Hepatocyte (in vitro differentiated cells): Measurements from ENCODE around the gene MAGI1. TPM values are rescaled to one million over a fixed set of nuclear protein-coding genes. Genes with fewer than 3 reads are reported as not detected.

Experiments
- DNase-seq: peaks from one replicate; pipeline ENCODE4 v3.0.0-alpha.2; 2016; ENCODE audit warnings: low spot score
- H2AFZ ChIP-seq: fragments of 200-600 bp; sonication (generic); 2 replicates; pipeline ENCODE4 v1.6.0; 2016; ENCODE audit warnings: antibody characterized with exemption, mild to moderate bottlenecking
- H3K27ac ChIP-seq: fragments of 200-600 bp; sonication (generic); 2 replicates; pipeline ENCODE4 v1.5.1; 2016; ENCODE audit warnings: mild to moderate bottlenecking
- H3K27me3 ChIP-seq: fragments of 200-600 bp; sonication (generic); 2 replicates; pipeline ENCODE4 v1.6.1; 2016
- H3K36me3 ChIP-seq: fragments of 200-600 bp; sonication (generic); replicated peaks from 2 replicates; pipeline ENCODE4 v1.5.1; 2016; ENCODE audit warnings: low read depth; ENCODE audit not compliant: insufficient read depth
- H3K4me1 ChIP-seq: fragments of 200-600 bp; sonication (generic); 2 replicates; pipeline ENCODE4 v1.5.1; 2016; ENCODE audit warnings: mild to moderate bottlenecking, moderate library complexity; ENCODE audit not compliant: insufficient read depth
- H3K4me2 ChIP-seq: fragments of 200-600 bp; sonication (generic); 2 replicates; pipeline ENCODE4 v1.6.0; 2016
- H3K4me3 ChIP-seq: fragments of 200-600 bp; sonication (generic); 2 replicates; pipeline ENCODE4 v1.5.1; 2016; ENCODE audit warnings: mild to moderate bottlenecking
- H3K79me2 ChIP-seq: fragments of 200-600 bp; sonication (generic); 2 replicates; pipeline ENCODE4 v1.6.0; 2017; ENCODE audit warnings: mild to moderate bottlenecking
- H3K9me2 ChIP-seq: fragments of 200-600 bp; sonication (generic); replicated peaks from 2 replicates; pipeline ENCODE4 v1.6.0; 2017; ENCODE audit warnings: mild to moderate bottlenecking; ENCODE audit not compliant: insufficient read depth
- H3K9me3 ChIP-seq: fragments of 200-600 bp; sonication (generic); 2 replicates; pipeline ENCODE4 v1.5.1; 2016; ENCODE audit warnings: low read depth, mild to moderate bottlenecking
- H4K20me1 ChIP-seq: fragments of 200-600 bp; sonication (generic); 2 replicates; pipeline ENCODE4 v1.6.0; 2016; ENCODE audit warnings: mild to moderate bottlenecking; ENCODE audit not compliant: insufficient read depth, poor library complexity, severe bottlenecking
- EZH2 ChIP-seq: fragments of 200-600 bp; sonication (generic); IDR thresholded peaks from 2 replicates; pipeline ENCODE4 v1.6.1; 2016; ENCODE audit warnings: antibody characterized with exemption, mild to moderate bottlenecking, borderline replicate concordance
- EZH2phosphoT487 ChIP-seq: fragments of 200-600 bp; sonication (generic); IDR thresholded peaks from one replicate; pipeline ENCODE4 v1.6.1; 2018; ENCODE audit warnings: antibody characterized with exemption, mild to moderate bottlenecking, low read depth, moderate library complexity; ENCODE audit not compliant: unreplicated experiment, severe bottlenecking
- WGBS: methylation state at CpG from one replicate; pipeline ENCODE4 v1.1.6; 2016; ENCODE audit warnings: low lambda C conversion rate; ENCODE audit errors: missing lambda C conversion rate; 5-methylcytosine and 5-hydroxymethylcytosine counted together
- polyA plus RNA-seq: library from polyadenylated mRNA; unstranded; fragments of >200 nt; fragmentation: Nextera tagmentation; extraction: Ambion mirVana; gene quantifications from 2 replicates; pipeline ENCODE4 v1.2.1, GENCODE V29; 2016
- total RNA-seq: library from RNA; depleted of rRNA; stranded (reverse); fragments of >200 nt; gene quantifications from 2 replicates; pipeline ENCODE4 v1.2.3, GENCODE V29; 2014
- TF ChIP-seq, protein P1 (sequence below): fragments of 200-600 bp; sonication (generic); IDR thresholded peaks from 2 replicates; pipeline ENCODE4 v1.5.1; 2016; ENCODE audit warnings: antibody characterized with exemption, mild to moderate bottlenecking; ENCODE audit not compliant: poor library complexity

MAGI1 gene
- total and polyA plus RNA-seq, 2 experiments from 2014 or later: 26.2 to 43.5 TPM

DNA sequence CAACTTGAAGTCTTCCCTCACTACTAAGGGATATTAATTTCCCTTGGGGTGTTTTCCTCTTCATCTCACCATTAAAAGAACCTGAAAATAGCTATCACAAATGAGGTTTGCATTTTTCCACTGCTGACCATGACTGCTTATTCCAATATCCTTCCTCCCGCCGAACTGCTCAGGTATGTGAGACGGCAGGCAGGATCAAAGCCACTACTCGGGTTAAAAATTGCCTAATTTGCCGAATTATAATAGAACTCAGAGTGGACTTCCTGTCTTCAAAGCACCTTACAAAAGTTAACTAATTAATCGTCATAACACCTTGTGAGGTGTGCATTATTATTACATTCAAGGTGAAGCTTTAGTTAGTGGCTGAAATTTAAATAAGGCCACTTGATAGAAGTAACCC is 695.7 kb downstream of the MAGI1 start:
- no peak overlapping the region for H3K27ac ChIP-seq
- DNase-seq: no peak
- WGBS: 81% methylated on average over 6 of the region's 6 CpGs
- no peaks in the 10 kb centered on the region for H3K27me3 ChIP-seq
- no peak overlapping the region for H3K4me2 ChIP-seq
- H3K9me2 ChIP-seq: no peaks in the 10 kb centered on the region
- H3K36me3 ChIP-seq: no peaks in the 10 kb centered on the region
- TF ChIP-seq, protein P1, sequence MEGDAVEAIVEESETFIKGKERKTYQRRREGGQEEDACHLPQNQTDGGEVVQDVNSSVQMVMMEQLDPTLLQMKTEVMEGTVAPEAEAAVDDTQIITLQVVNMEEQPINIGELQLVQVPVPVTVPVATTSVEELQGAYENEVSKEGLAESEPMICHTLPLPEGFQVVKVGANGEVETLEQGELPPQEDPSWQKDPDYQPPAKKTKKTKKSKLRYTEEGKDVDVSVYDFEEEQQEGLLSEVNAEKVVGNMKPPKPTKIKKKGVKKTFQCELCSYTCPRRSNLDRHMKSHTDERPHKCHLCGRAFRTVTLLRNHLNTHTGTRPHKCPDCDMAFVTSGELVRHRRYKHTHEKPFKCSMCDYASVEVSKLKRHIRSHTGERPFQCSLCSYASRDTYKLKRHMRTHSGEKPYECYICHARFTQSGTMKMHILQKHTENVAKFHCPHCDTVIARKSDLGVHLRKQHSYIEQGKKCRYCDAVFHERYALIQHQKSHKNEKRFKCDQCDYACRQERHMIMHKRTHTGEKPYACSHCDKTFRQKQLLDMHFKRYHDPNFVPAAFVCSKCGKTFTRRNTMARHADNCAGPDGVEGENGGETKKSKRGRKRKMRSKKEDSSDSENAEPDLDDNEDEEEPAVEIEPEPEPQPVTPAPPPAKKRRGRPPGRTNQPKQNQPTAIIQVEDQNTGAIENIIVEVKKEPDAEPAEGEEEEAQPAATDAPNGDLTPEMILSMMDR: no peak
- TF ChIP-seq EZH2phosphoT487 (no peak), EZH2 (no peak)
- H2AFZ ChIP-seq: no peak overlapping the region
- H4K20me1 ChIP-seq: no peaks in the 10 kb centered on the region
- no peaks in the 10 kb centered on the region for H3K79me2 ChIP-seq
- no peaks in the 10 kb centered on the region for H3K4me1 ChIP-seq
- H3K4me3 ChIP-seq: no peak overlapping the region
- no peaks in the 10 kb centered on the region for H3K9me3 ChIP-seq

DNA sequence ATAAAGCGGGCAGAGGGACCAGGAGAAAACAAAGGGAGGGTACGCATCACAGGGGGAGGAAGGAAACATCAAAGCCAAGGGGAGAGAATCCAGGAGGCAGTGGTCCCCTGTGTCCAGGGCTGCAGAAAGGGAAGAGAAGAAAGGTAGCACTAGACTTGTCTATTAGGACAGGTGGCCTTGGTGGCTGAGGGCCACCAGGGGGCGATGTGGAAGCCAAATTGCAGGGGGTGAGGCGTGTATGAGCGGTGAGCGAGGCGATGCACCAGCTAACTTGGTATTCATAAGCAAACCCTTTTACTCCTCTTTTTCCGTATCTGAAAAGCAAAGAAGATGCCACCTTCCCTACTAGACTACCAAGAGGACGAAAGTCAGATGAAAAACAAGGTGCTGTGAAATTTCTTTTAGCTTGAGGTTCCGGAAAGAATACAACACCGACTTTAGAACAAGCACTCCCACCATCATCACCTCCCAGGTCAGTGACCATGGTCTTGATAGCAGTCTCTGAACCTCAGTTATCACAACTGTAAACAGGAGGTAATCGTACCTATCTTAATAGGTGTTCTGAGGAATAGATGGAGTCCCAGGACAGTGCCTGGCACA is 696.5 kb downstream of the MAGI1 start:
- DNase-seq: peak; percentile 70
- Histone ChIP-seq H3K36me3 (no peaks in the 10 kb centered on the region), H3K27me3 (no peaks in the 10 kb centered on the region), H4K20me1 (no peaks in the 10 kb centered on the region), H3K4me1 (no peaks in the 10 kb centered on the region), H3K4me2 (no peak overlapping the region), H3K9me3 (no peaks in the 10 kb centered on the region), H3K4me3 (no peak overlapping the region), H3K79me2 (no peaks in the 10 kb centered on the region), H3K27ac (no peak overlapping the region), H2AFZ (no peak overlapping the region), H3K9me2 (no peaks in the 10 kb centered on the region)
- WGBS: 54% methylated on average over 12 of the region's 12 CpGs
- TF ChIP-seq EZH2phosphoT487: no peak
- TF ChIP-seq, protein P1: peak; percentile 51

DNA sequence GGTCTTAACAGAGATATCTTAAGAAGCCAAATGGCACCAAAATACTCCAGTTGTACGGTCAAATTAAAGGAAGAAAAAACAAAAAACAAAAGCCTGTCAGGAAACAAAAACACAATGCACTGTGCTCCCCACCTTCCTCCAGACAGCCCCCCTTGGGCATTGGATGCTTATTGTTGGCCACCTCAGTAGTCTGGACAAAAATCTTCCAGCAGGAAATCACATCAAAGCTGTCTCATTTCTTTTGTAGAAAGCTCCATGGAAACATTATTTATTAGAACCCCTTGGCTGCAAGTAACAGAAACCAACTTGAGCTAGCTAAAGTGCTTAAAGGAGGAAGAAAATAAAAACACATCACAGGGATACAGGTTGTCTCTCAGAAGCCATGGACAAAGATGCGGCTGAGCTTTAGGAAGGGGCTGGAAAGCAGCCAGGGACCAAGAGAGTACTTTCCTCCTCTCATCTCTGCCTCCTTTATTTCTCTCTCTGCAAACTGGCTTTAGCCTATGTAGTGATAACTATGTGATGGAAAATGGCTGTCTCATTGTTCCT is 699.5 kb downstream of the MAGI1 start:
- Histone ChIP-seq H3K36me3 (no peaks in the 10 kb centered on the region), H3K27me3 (no peaks in the 10 kb centered on the region), H3K79me2 (no peaks in the 10 kb centered on the region), H2AFZ (no peak overlapping the region), H3K4me1 (no peaks in the 10 kb centered on the region), H3K9me2 (no peaks in the 10 kb centered on the region), H3K9me3 (no peaks in the 10 kb centered on the region), H4K20me1 (no peaks in the 10 kb centered on the region), H3K27ac (no peak overlapping the region), H3K4me2 (no peak overlapping the region), H3K4me3 (no peak overlapping the region)
- DNase-seq: no peak
- no peak for TF ChIP-seq EZH2
- TF ChIP-seq, protein P1: no peak
- TF ChIP-seq EZH2phosphoT487: no peak
- WGBS: 82% methylated on average over 2 of the region's 2 CpGs
